ENCODE data around the gene KRT35. TPM values are rescaled to one million over a fixed set of nuclear protein-coding genes. Genes with fewer than 3 reads are reported as not detected.
A peak's percentile ranks its signal among the peaks of the same experiment; 100 is the strongest.

The KRT35 gene
- total RNA-seq, 2 donors from 2014 or later = not detected

DNA sequence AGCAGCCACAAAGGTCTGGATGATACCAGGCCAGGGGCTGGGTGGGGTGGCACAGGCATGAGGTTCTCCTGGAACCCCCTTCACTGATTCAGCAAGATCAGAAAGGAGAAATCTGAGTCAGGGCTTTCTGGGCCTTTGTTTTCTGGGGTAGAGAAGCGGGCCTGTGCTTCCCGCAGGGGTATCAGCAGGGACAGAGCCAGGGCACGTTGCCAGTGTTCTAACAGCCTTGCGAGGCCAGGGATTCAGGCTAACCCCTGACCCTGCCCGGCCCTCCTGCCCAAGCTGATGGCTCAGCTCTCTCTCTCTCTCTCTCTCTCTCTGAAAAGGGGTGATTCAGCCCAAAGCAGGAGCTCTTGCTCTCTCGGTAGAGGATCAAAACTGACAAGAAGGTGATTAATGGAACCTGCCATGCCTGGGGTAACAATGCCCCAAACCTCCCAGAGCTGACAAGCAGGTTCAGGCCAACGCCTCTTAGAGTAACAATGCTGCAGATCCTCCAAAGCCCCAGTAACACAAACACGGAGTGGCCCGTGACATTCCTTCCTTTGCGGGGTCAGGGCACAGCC is 26.4 kb upstream of the KRT35 start:
- H3K4me1 ChIP-seq (ENCODE audit: control insufficient read depth, insufficient read depth, low read length) = no peaks in the 10 kb centered on the region
- H3K27ac Mint-ChIP-seq = peak overlapping the region; percentile 15
- no peaks in the 10 kb centered on the region for H3K9me3 Mint-ChIP-seq
- no peak overlapping the region for H3K9ac ChIP-seq (ENCODE audit: extremely low read depth, low read length, poor library complexity, severe bottlenecking)
- H3K4me3 Mint-ChIP-seq = no peak overlapping the region
- no peaks in the 10 kb centered on the region for H3K36me3 Mint-ChIP-seq (ENCODE audit: low read depth)
- H3K9me3 ChIP-seq (ENCODE audit: control insufficient read depth, low read length) = no peaks in the 10 kb centered on the region
- no peak for DNase-seq
- H3K36me3 ChIP-seq (ENCODE audit: control insufficient read depth, insufficient read depth, low read length) = no peaks in the 10 kb centered on the region
- H3K27me3 ChIP-seq (ENCODE audit: control insufficient read depth, insufficient read depth, low read length, poor library complexity, severe bottlenecking) = no peaks in the 10 kb centered on the region
- H3K27ac ChIP-seq (ENCODE audit: low read depth, low read length) = no peak overlapping the region
- peaks cover 13% of the 10 kb centered on the region for H3K4me1 Mint-ChIP-seq
- H3K4me3 ChIP-seq (ENCODE audit: low read length) = no peak overlapping the region
- WGBS, 2 experiments (ENCODE audit: insufficient coverage in 1 of 2, insufficient read length in 1 of 2) = 66 to 72% methylated on average over 9 to 10 of the region's 10 CpGs
- TF ChIP-seq, protein P1, sequence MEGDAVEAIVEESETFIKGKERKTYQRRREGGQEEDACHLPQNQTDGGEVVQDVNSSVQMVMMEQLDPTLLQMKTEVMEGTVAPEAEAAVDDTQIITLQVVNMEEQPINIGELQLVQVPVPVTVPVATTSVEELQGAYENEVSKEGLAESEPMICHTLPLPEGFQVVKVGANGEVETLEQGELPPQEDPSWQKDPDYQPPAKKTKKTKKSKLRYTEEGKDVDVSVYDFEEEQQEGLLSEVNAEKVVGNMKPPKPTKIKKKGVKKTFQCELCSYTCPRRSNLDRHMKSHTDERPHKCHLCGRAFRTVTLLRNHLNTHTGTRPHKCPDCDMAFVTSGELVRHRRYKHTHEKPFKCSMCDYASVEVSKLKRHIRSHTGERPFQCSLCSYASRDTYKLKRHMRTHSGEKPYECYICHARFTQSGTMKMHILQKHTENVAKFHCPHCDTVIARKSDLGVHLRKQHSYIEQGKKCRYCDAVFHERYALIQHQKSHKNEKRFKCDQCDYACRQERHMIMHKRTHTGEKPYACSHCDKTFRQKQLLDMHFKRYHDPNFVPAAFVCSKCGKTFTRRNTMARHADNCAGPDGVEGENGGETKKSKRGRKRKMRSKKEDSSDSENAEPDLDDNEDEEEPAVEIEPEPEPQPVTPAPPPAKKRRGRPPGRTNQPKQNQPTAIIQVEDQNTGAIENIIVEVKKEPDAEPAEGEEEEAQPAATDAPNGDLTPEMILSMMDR (conservative IDR thresholded peaks at IDR 0.05) = no peak
- H3K27me3 Mint-ChIP-seq (ENCODE audit: insufficient read depth) = no peaks in the 10 kb centered on the region

- no peak for DNase-seq
- H3K36me3 ChIP-seq (ENCODE audit: control insufficient read depth, insufficient read depth, low read length) = no peaks in the 10 kb centered on the region
- no peak overlapping the region for H3K4me3 ChIP-seq (ENCODE audit: low read length)
- no peaks in the 10 kb centered on the region for H3K9me3 Mint-ChIP-seq
- peaks cover 12% of the 10 kb centered on the region for H3K4me1 Mint-ChIP-seq
- no peaks in the 10 kb centered on the region for H3K36me3 Mint-ChIP-seq (ENCODE audit: low read depth)
- H3K27me3 ChIP-seq (ENCODE audit: control insufficient read depth, insufficient read depth, low read length, poor library complexity, severe bottlenecking) = no peaks in the 10 kb centered on the region
- H3K27ac Mint-ChIP-seq = no peak overlapping the region
- TF ChIP-seq, protein P1 (conservative IDR thresholded peaks at IDR 0.05) = no peak
- H3K27ac ChIP-seq (ENCODE audit: low read depth, low read length) = no peak overlapping the region
- H3K9ac ChIP-seq (ENCODE audit: extremely low read depth, low read length, poor library complexity, severe bottlenecking) = no peak overlapping the region
- H3K9me3 ChIP-seq (ENCODE audit: control insufficient read depth, low read length) = no peaks in the 10 kb centered on the region
- no peak overlapping the region for H3K4me3 Mint-ChIP-seq
- H3K4me1 ChIP-seq (ENCODE audit: control insufficient read depth, insufficient read depth, low read length) = no peaks in the 10 kb centered on the region
- 92% methylated on average over 12 to 14 of the region's 14 CpGs for WGBS, 2 experiments (ENCODE audit: insufficient coverage in 1 of 2, insufficient read length in 1 of 2)
- H3K27me3 Mint-ChIP-seq (ENCODE audit: insufficient read depth) = no peaks in the 10 kb centered on the region
Measured at GRCh38 chr17:41505809-41506767, 25.1 kb upstream of the KRT35 start.

DNA sequence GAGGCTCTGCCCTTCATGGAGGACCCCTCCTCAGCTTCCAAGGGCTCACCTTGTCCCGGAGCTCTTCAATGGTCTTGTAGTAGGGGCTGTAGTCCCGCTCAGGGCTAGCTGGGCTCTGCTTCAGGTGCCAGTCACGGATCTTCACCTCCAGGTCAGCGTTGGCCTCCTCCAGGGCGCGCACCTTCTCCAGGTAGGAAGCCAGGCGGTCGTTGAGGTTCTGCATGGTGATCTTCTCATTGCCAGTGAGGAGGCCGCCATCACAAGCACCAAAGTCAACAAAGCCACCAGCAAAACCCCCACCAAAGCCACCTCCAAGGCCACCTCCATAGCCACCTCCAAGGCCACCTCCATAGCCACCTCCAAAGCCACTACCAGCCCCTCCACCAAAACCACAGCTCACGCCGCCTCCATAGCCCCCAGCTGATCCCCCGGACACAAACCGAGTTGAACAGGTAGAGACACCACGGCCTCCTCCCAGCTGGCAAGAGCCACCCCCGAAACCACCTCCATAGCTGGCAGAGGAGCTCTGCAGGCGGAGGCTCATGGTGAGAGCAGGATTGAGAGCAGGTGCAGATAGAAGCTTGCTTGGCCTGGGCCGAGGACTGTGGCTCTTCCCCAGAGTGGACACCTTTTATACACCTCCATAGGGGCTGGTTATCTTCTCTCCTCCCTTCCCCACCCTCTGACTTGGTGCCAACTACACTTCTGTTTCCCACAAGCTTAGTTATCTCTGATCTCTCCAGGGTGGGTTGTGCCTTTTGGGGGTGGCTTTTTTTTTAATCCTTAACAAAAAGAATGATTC is 24.3 kb upstream of the KRT35 start, which contains the start of gene KRT13:
Gene KRT13 (minus strand): TSS at position 606 of the 802 bp plus-strand sequence. CDS start 62 bp downstream, at position 544.
- H3K27ac Mint-ChIP-seq = no peak within 1 kb of the TSS
- WGBS, 2 experiments (ENCODE audit: insufficient coverage in 1 of 2, insufficient read length in 1 of 2) = 87 to 98% methylated on average over 8 to 17 of the region's 17 CpGs

More for the DNA sequence above, 24.3 kb upstream of the KRT35 start, which contains the start of gene KRT13:
- Mint-ChIP-seq H3K4me1 (peaks cover 14% of the 10 kb centered on the region), H3K36me3 (ENCODE audit: low read depth) (no peaks in the 10 kb centered on the region), H3K4me3 (no peak within 1 kb of the TSS), H3K9me3 (no peaks in the 10 kb centered on the region), H3K27me3 (ENCODE audit: insufficient read depth) (no peaks in the 10 kb centered on the region)
- Histone ChIP-seq H3K36me3 (ENCODE audit: control insufficient read depth, insufficient read depth, low read length) (no peaks in the 10 kb centered on the region), H3K27me3 (ENCODE audit: control insufficient read depth, insufficient read depth, low read length, poor library complexity, severe bottlenecking) (no peaks in the 10 kb centered on the region), H3K4me1 (ENCODE audit: control insufficient read depth, insufficient read depth, low read length) (no peaks in the 10 kb centered on the region), H3K4me3 (ENCODE audit: low read length) (no peak within 1 kb of the TSS), H3K9ac (ENCODE audit: extremely low read depth, low read length, poor library complexity, severe bottlenecking) (no peak within 1 kb of the TSS), H3K9me3 (ENCODE audit: control insufficient read depth, low read length) (no peaks in the 10 kb centered on the region), H3K27ac (ENCODE audit: low read depth, low read length) (no peak within 1 kb of the TSS)
- TF ChIP-seq, protein P1 (conservative IDR thresholded peaks at IDR 0.05) = no peak
- no peak for DNase-seq
